Thyroid gland (tissue), 4 donors: ENCODE measurements around the gene PDE4A. TPM values are rescaled to one million over a fixed set of nuclear protein-coding genes. Genes with fewer than 3 reads are reported as not detected.

Experiments
- DNase-seq, 2 donors: peaks; one replicate each; pipeline ENCODE4 v3.0.0-alpha.2; 2019
- H3K27ac ChIP-seq, 3 donors: fragments of 200-600 bp; sonication (generic); 1 replicate in 2 of 3; 2 replicates in 1 of 3; pipeline ENCODE4 v1.5.1; 2016 to 2019; ENCODE audit warnings: mild to moderate bottlenecking in 1 of 3, moderate library complexity in 1 of 3
- H3K27me3 ChIP-seq: fragments of 200-600 bp; sonication (generic); one replicate; pipeline ENCODE4 v1.5.1; 2019
- H3K36me3 ChIP-seq, 2 donors: fragments of 200-600 bp; sonication (generic); one replicate each; pipeline ENCODE4 v1.5.1; 2016 to 2019
- H3K4me1 ChIP-seq, 2 donors: fragments of 200-600 bp; sonication (generic); one replicate each; pipeline ENCODE4 v1.5.1; 2017 to 2019
- H3K4me3 ChIP-seq, 3 donors: fragments of 200-600 bp; sonication (generic); replicated peaks in 1 of 3; 1 replicate in 2 of 3; 2 replicates in 1 of 3; pipeline ENCODE4 v1.5.1; 2016; ENCODE audit warnings: mild to moderate bottlenecking in 1 of 3
- H3K9me3 ChIP-seq: fragments of 200-600 bp; sonication (generic); one replicate; pipeline ENCODE4 v1.5.1; 2017
- CTCF ChIP-seq, 6 experiments: fragments of 200-600 bp in 3 of 6; fragments of 450-650 bp in 3 of 6; sonication (generic) in 3 of 6; IDR thresholded peaks; one replicate each; pipeline ENCODE4 v1.5.1; 2016 to 2019; ENCODE audit warnings: antibody characterized with exemption in 6 of 6, mild to moderate bottlenecking in 2 of 6, inconsistent platforms in 1 of 6, moderate library complexity in 1 of 6
- POLR2A ChIP-seq, 2 donors: fragments of 450-650 bp; IDR thresholded peaks; one replicate each; pipeline ENCODE4 v1.6.1; 2017; ENCODE audit warnings: antibody characterized with exemption in 2 of 2, mild to moderate bottlenecking in 2 of 2, moderate library complexity in 1 of 2
- WGBS, 2 donors: methylation state at CpG; one replicate each; pipeline ENCODE4 v1.1.5; 2017; 5-methylcytosine and 5-hydroxymethylcytosine counted together
- intact Hi-C: fragments of 100-400 bp; cut with DNase I; formaldehyde crosslinking; loops from one replicate; pipeline ENCODE4 v1.15.1; 2023
- total RNA-seq, 4 donors: library from RNA; depleted of rRNA; stranded (reverse); fragments of >200 nt; gene quantifications; one replicate each; pipeline ENCODE4 v1.2.3, GENCODE V29; 2016

Gene PDE4A
- total RNA-seq, 4 donors from 2014 or later: 16.1 to 21.0 (median 18.4) TPM

- 93 to 97% methylated on average over 2 of the region's 2 CpGs for WGBS, 2 donors
- Histone ChIP-seq H3K9me3 (no peaks in the 10 kb centered on the region), H3K4me1 (peaks cover 16 to 34% of the 10 kb centered on the region in 2 donors), H3K4me3 (no peak overlapping the region), H3K27ac (no peak overlapping the region), H3K27me3 (no peaks in the 10 kb centered on the region), H3K36me3 (peaks cover 21 to 32% of the 10 kb centered on the region in 2 donors)
- DNase-seq: no peak
- TF ChIP-seq CTCF (IDR thresholded peaks at IDR 0.05): no peak
- no peak for TF ChIP-seq POLR2A (IDR thresholded peaks at IDR 0.05)
- intact Hi-C loops: loop anchor here (10.0 kb wide), 1 partner anchor 65 kb away; the partner anchor contains the start of genes CDKN2D and KRI1
These were observed 79.9 kb downstream of the PDE4A start for GRCh38 chr19:10500247-10500592.

- Histone ChIP-seq H3K4me1 (peaks cover 16 to 34% of the 10 kb centered on the region in 2 donors), H3K9me3 (no peaks in the 10 kb centered on the region), H3K4me3 (peak overlapping the region; percentile 87 to 95 (median 92)), H3K36me3 (peaks cover 8 to 16% of the 10 kb centered on the region in 2 donors), H3K27me3 (no peaks in the 10 kb centered on the region), H3K27ac (peak overlapping the region; percentile 95 to 99 (median 97))
- 1 to 6% methylated on average over 10 to 29 of the region's 35 CpGs for WGBS, 2 donors
- intact Hi-C loops: loop anchor here (10.0 kb wide), 1 partner anchor 63 kb away; the partner anchor contains the start of genes CDKN2D and KRI1
- TF ChIP-seq POLR2A (IDR thresholded peaks at IDR 0.05): no peak
- peak in 1 of 6 experiments; percentile 6 for TF ChIP-seq CTCF (IDR thresholded peaks at IDR 0.05)
- peak; percentile 94 to 97 for DNase-seq
These were observed 81.7 kb downstream of the PDE4A start for GRCh38 chr19:10501971-10502523.

GRCh38 chr19:10502524-10503001 lies 82.2 kb downstream of the PDE4A start:
- peak; percentile 97 for DNase-seq
- intact Hi-C loops: loop anchor here (10.0 kb wide), 1 partner anchor 62 kb away; the partner anchor contains the start of genes CDKN2D and KRI1
- Histone ChIP-seq H3K36me3 (peaks cover 8 to 13% of the 10 kb centered on the region in 2 donors), H3K4me1 (peaks cover 16 to 33% of the 10 kb centered on the region in 2 donors), H3K4me3 (peak overlapping the region; percentile 87 to 95 (median 92)), H3K9me3 (no peaks in the 10 kb centered on the region), H3K27me3 (no peaks in the 10 kb centered on the region), H3K27ac (peak overlapping the region; percentile 95 to 99 (median 97))
- WGBS, 2 donors: 0 to 1% methylated on average over 4 to 24 of the region's 65 CpGs
- TF ChIP-seq CTCF (IDR thresholded peaks at IDR 0.05) (peak in 1 of 6 experiments; percentile 32), POLR2A (IDR thresholded peaks at IDR 0.05) (peak; percentile 11 to 87)

GRCh38 chr19:10503002-10503789 lies 82.9 kb downstream of the PDE4A start, which contains the start of gene KEAP1:
KEAP1 (minus strand) TSS chr19:10503356; CDS start chr19:10500033, 3,323 bp downstream.
- Histone ChIP-seq H3K36me3 (peaks cover 8 to 13% of the 10 kb centered on the region in 2 donors), H3K9me3 (no peaks in the 10 kb centered on the region), H3K27ac (peak within 1 kb of the TSS; percentile 95 to 99 (median 97)), H3K4me3 (peak within 1 kb of the TSS; percentile 87 to 95 (median 92)), H3K27me3 (no peaks in the 10 kb centered on the region), H3K4me1 (peaks cover 16 to 31% of the 10 kb centered on the region in 2 donors)
- WGBS, 2 donors: 8 to 12% methylated on average over 26 to 39 of the region's 73 CpGs
- peak; percentile 38 to 44 for DNase-seq
- intact Hi-C loops: loop anchor here (10.0 kb wide), 1 partner anchor 62 kb away; the partner anchor contains the start of genes CDKN2D and KRI1
- no peak for TF ChIP-seq POLR2A (IDR thresholded peaks at IDR 0.05)
- TF ChIP-seq CTCF (IDR thresholded peaks at IDR 0.05): no peak
